DOHH2 (cell line): Measurements from ENCODE around the gene GCSAML.

ENCODE experiments used
- H3F3A ChIP-seq: fragments of 200-600 bp; sonication (generic), shearing (Covaris generic); 2 replicates; pipeline ENCODE4 v1.6.0; 2016; ENCODE audit warnings: antibody characterized with exemption, mild to moderate bottlenecking; ENCODE audit not compliant: control insufficient read depth, insufficient read depth
- H3K27ac ChIP-seq: fragments of 200-600 bp; sonication (generic); 2 replicates; pipeline ENCODE4 v1.5.1; 2014; ENCODE audit warnings: low read depth, mild to moderate bottlenecking, low read length, moderate library complexity
- H3K27me3 ChIP-seq: fragments of 200-600 bp; sonication (generic); 2 replicates; pipeline ENCODE4 v1.6.1; 2014; ENCODE audit warnings: mild to moderate bottlenecking, low read length, mixed read lengths; ENCODE audit not compliant: control insufficient read depth
- H3K36me3 ChIP-seq: fragments of 200-600 bp; sonication (generic); 2 replicates; pipeline ENCODE4 v1.6.1; 2014; ENCODE audit warnings: mild to moderate bottlenecking, low read length, moderate library complexity, mixed read lengths; ENCODE audit not compliant: control insufficient read depth
- H3K4me1 ChIP-seq: fragments of 200-600 bp; sonication (generic); 2 replicates; pipeline ENCODE4 v1.6.1; 2014; ENCODE audit warnings: mild to moderate bottlenecking, low read length, mixed read lengths; ENCODE audit not compliant: control insufficient read depth
- H3K4me2 ChIP-seq: fragments of 200-600 bp; sonication (generic); 2 replicates; pipeline ENCODE4 v1.6.0; 2014; ENCODE audit warnings: mild to moderate bottlenecking, low read length, moderate library complexity
- H3K4me3 ChIP-seq: fragments of 200-600 bp; sonication (generic); 2 replicates; pipeline ENCODE4 v1.5.1; 2014; ENCODE audit warnings: mild to moderate bottlenecking, low read length, mixed read lengths
- H3K79me2 ChIP-seq: fragments of 200-600 bp; sonication (generic); 2 replicates; pipeline ENCODE4 v1.6.1; 2014; ENCODE audit warnings: mild to moderate bottlenecking, low read length, mixed read lengths; ENCODE audit not compliant: control insufficient read depth
- H3K9me2 ChIP-seq: fragments of 200-600 bp; sonication (generic); replicated peaks from 2 replicates; pipeline ENCODE4 v1.6.1; 2014; ENCODE audit warnings: mild to moderate bottlenecking, low read length, mixed read lengths; ENCODE audit not compliant: control insufficient read depth
- H3K9me3 ChIP-seq: fragments of 200-600 bp; sonication (generic); 2 replicates; pipeline ENCODE4 v1.6.1; 2014; ENCODE audit warnings: antibody characterized with exemption, low read length, mixed read lengths; ENCODE audit not compliant: control insufficient read depth, insufficient read depth
- H4K20me1 ChIP-seq: fragments of 200-600 bp; sonication (generic); 2 replicates; pipeline ENCODE4 v1.6.0; 2014; ENCODE audit warnings: low read depth, mild to moderate bottlenecking, antibody characterized with exemption, low read length, moderate library complexity; ENCODE audit not compliant: control insufficient read depth, insufficient read depth
- CTCF ChIP-seq: fragments of 200-600 bp; sonication (generic); IDR thresholded peaks from one replicate; pipeline ENCODE4 v1.5.1; 2014; ENCODE audit warnings: antibody characterized with exemption, mild to moderate bottlenecking, low read depth, low read length; ENCODE audit not compliant: poor library complexity, severe bottlenecking
- EZH2phosphoT487 ChIP-seq: fragments of 200-600 bp; sonication (generic); IDR thresholded peaks from 2 replicates; pipeline ENCODE4 v1.6.1; 2017; ENCODE audit warnings: borderline replicate concordance, mild to moderate bottlenecking, antibody characterized with exemption, low read length, moderate library complexity, mixed read lengths

The GCSAML gene

GRCh38 chr1:247562198-247562597 lies 13.3 kb downstream of the GCSAML start:
- Histone ChIP-seq H3K9me3 (no peaks in the 10 kb centered on the region), H3K27ac (no peak overlapping the region)

GRCh38 chr1:247574236-247574635 lies 25.3 kb downstream of the GCSAML start:
- Histone ChIP-seq H3K9me2 (no peaks in the 10 kb centered on the region), H3K4me2 (no peak overlapping the region), H3K36me3 (no peaks in the 10 kb centered on the region), H3K4me3 (no peak overlapping the region), H3K27me3 (no peaks in the 10 kb centered on the region), H4K20me1 (no peaks in the 10 kb centered on the region), H3K79me2 (no peaks in the 10 kb centered on the region), H3K9me3 (no peaks in the 10 kb centered on the region), H3K27ac (no peak overlapping the region), H3K4me1 (no peaks in the 10 kb centered on the region), H3F3A (no peaks in the 10 kb centered on the region)
- TF ChIP-seq EZH2phosphoT487, result no peak
- no peak for TF ChIP-seq CTCF

More at GRCh38 chr1:247562198-247562597, 13.3 kb downstream of the GCSAML start:
- Histone ChIP-seq H4K20me1 (no peaks in the 10 kb centered on the region), H3K79me2 (no peaks in the 10 kb centered on the region), H3K27me3 (no peaks in the 10 kb centered on the region), H3K4me1 (no peaks in the 10 kb centered on the region), H3K36me3 (no peaks in the 10 kb centered on the region), H3K4me3 (no peak overlapping the region), H3K4me2 (no peak overlapping the region), H3K9me2 (no peaks in the 10 kb centered on the region), H3F3A (no peaks in the 10 kb centered on the region)
- TF ChIP-seq EZH2phosphoT487 (no peak), CTCF (no peak)

GRCh38 chr1:247574664-247575063 lies 25.7 kb downstream of the GCSAML start:
- Histone ChIP-seq H4K20me1 (no peaks in the 10 kb centered on the region), H3K4me2 (no peak overlapping the region), H3K27me3 (no peaks in the 10 kb centered on the region), H3K4me3 (no peak overlapping the region), H3K9me3 (no peaks in the 10 kb centered on the region), H3K4me1 (no peaks in the 10 kb centered on the region), H3K9me2 (no peaks in the 10 kb centered on the region), H3K79me2 (no peaks in the 10 kb centered on the region), H3K36me3 (no peaks in the 10 kb centered on the region), H3F3A (no peaks in the 10 kb centered on the region), H3K27ac (no peak overlapping the region)
- no peak for TF ChIP-seq CTCF
- no peak for TF ChIP-seq EZH2phosphoT487

- H3K27me3 ChIP-seq, result no peaks in the 10 kb centered on the region
- no peak for TF ChIP-seq EZH2phosphoT487
- TF ChIP-seq CTCF, result peak; percentile 44
- H3K4me2 ChIP-seq, result no peak overlapping the region
- H3K36me3 ChIP-seq, result no peaks in the 10 kb centered on the region
- no peak overlapping the region for H3K27ac ChIP-seq
- H3K79me2 ChIP-seq, result no peaks in the 10 kb centered on the region
- no peaks in the 10 kb centered on the region for H4K20me1 ChIP-seq
- H3K4me1 ChIP-seq, result no peaks in the 10 kb centered on the region
- H3F3A ChIP-seq, result no peaks in the 10 kb centered on the region
- no peaks in the 10 kb centered on the region for H3K9me3 ChIP-seq
- H3K4me3 ChIP-seq, result no peak overlapping the region
- H3K9me2 ChIP-seq, result no peaks in the 10 kb centered on the region
Observed at GRCh38 chr1:247576514-247576913, 27.6 kb downstream of the GCSAML start.
